Effector memory CD4-positive, alpha-beta T cell (primary cell): ENCODE data around the gene SLC39A1.

ENCODE experiments used
- DNase-seq, 3 donors: peaks; one replicate each; pipeline ENCODE4 v3.0.0-alpha.2; 2020
- H3K27ac ChIP-seq: 2 replicates; pipeline ENCODE4 v1.7.0; 2013; ENCODE audit warnings: mild to moderate bottlenecking, low read length, moderate library complexity; ENCODE audit not compliant: insufficient read depth, poor library complexity, severe bottlenecking
- H3K27me3 ChIP-seq: replicated peaks from 2 replicates; pipeline ENCODE4 v1.7.0; 2013; ENCODE audit warnings: mild to moderate bottlenecking, low read length; ENCODE audit not compliant: insufficient read depth, control insufficient read depth, poor library complexity, severe bottlenecking
- H3K36me3 ChIP-seq: 2 replicates; pipeline ENCODE4 v1.7.0; 2013; ENCODE audit warnings: mild to moderate bottlenecking, low read length, moderate library complexity; ENCODE audit not compliant: control insufficient read depth, insufficient read depth
- H3K4me1 ChIP-seq: 2 replicates; pipeline ENCODE4 v1.7.0; 2013; ENCODE audit warnings: low read length, mild to moderate bottlenecking; ENCODE audit not compliant: control insufficient read depth, insufficient read depth, poor library complexity, severe bottlenecking
- H3K4me3 ChIP-seq: 2 replicates; pipeline ENCODE4 v1.7.0; 2013; ENCODE audit warnings: low read length, low read depth, mild to moderate bottlenecking; ENCODE audit not compliant: insufficient read depth, poor library complexity, severe bottlenecking
- H3K9me3 ChIP-seq: 2 replicates; pipeline ENCODE4 v1.7.0; 2013; ENCODE audit warnings: mild to moderate bottlenecking, low read length, moderate library complexity; ENCODE audit not compliant: control insufficient read depth

The SLC39A1 gene

GRCh38 chr1:153963850-153964331, 554 bp upstream of the SLC39A1 start:
- DNase-seq: peak in 1 of 3 donors; percentile 13
- Histone ChIP-seq H3K36me3 (peaks cover 8% of the 10 kb centered on the region), H3K4me1 (peaks cover 32% of the 10 kb centered on the region), H3K27ac (peak overlapping the region; percentile 85), H3K27me3 (no peaks in the 10 kb centered on the region), H3K9me3 (no peaks in the 10 kb centered on the region), H3K4me3 (peak overlapping the region; percentile 71)

DNA sequence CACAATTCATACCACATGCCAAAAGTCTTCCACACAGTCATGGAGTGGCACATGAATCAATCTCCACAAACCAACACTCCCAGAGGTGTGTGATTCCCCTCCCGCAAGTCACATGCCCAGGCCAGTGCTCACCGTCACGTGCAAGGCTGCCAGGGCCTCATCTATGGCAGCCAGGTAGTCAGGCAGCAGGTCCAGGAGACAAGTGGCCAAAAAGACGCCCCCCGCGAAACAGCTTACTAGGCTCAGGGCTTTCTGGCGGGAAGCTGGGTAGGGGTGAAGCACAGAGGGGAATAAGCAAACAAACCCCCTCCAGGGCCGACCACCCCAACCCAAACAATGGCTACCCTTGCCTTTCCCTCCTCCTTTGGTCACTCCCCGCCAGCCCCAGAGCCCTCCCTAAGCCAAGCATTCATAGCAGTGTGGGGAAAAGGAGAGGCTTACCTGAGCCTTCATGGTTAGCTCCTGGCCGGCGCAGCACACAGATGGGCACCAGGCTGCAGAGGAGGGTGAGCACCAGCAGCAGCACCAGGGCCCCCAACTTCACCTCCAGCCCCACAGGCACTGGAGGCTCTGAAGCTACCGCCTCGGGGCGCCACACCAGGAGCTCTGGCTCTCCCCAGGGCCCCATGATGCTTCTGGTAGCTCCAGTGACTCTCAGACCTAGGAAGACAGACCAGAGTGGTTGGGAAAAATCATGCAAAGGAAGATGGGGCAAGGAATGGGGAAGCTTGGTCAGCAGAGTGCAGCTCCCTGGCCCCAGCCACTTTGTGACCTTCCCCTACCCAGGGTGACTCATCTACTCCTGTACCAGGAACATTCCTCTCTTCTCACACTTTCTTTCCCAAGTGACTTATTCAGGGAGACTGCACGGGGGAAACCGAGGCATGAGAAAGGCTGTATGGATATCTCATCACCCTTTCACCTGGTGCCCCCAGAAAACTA, 978 bp downstream of the SLC39A1 start:
- no peaks in the 10 kb centered on the region for H3K27me3 ChIP-seq
- peak overlapping the region; percentile 71 for H3K4me3 ChIP-seq
- DNase-seq: no peak
- peaks cover 28% of the 10 kb centered on the region for H3K4me1 ChIP-seq
- peak overlapping the region; percentile 85 for H3K27ac ChIP-seq
- H3K36me3 ChIP-seq: peaks cover 8% of the 10 kb centered on the region
- no peaks in the 10 kb centered on the region for H3K9me3 ChIP-seq

GRCh38 chr1:153961421-153961820, 1.9 kb downstream of the SLC39A1 start:
- Histone ChIP-seq H3K27ac (no peak overlapping the region), H3K4me3 (no peak overlapping the region), H3K36me3 (peaks cover 8% of the 10 kb centered on the region), H3K4me1 (peaks cover 36% of the 10 kb centered on the region), H3K9me3 (no peaks in the 10 kb centered on the region), H3K27me3 (no peaks in the 10 kb centered on the region)
- DNase-seq: no peak

- Histone ChIP-seq H3K4me3 (no peak overlapping the region), H3K36me3 (peaks cover 8% of the 10 kb centered on the region), H3K9me3 (no peaks in the 10 kb centered on the region), H3K27me3 (no peaks in the 10 kb centered on the region), H3K27ac (no peak overlapping the region), H3K4me1 (peaks cover 39% of the 10 kb centered on the region)
- no peak for DNase-seq
Measured at GRCh38 chr1:153960206-153960605, 3.1 kb downstream of the SLC39A1 start.

- Histone ChIP-seq H3K27me3 (no peaks in the 10 kb centered on the region), H3K9me3 (no peaks in the 10 kb centered on the region), H3K4me3 (no peak overlapping the region), H3K36me3 (peaks cover 13% of the 10 kb centered on the region), H3K4me1 (peaks cover 39% of the 10 kb centered on the region), H3K27ac (peak overlapping the region; percentile 24)
- no peak for DNase-seq
Measured at GRCh38 chr1:153959454-153959853, 3.9 kb downstream of the SLC39A1 start.

DNA sequence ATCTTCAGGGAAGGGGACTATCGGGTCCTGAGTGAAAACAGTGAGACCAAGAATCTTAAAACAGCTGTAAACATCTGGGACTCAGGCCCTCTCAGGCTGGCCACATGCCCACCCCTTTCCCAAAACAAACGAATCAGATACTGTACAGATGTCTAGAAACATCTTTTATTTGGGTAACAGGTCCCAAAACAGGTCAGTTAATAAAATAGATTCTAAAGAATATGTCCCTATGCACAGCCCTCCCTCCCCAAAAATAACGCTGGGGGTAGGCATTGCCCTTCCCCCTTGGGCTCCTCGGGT, 4.4 kb downstream of the SLC39A1 start:
- H3K36me3 ChIP-seq: peaks cover 18% of the 10 kb centered on the region
- H3K27ac ChIP-seq: peak overlapping the region; percentile 91
- DNase-seq: no peak
- H3K9me3 ChIP-seq: no peaks in the 10 kb centered on the region
- peaks cover 34% of the 10 kb centered on the region for H3K4me1 ChIP-seq
- H3K4me3 ChIP-seq: peak overlapping the region; percentile 91
- H3K27me3 ChIP-seq: no peaks in the 10 kb centered on the region

- peak; percentile 90 to 96 (median 96) for DNase-seq
- Histone ChIP-seq H3K27ac (peak within 1 kb of the TSS; percentile 91), H3K36me3 (peaks cover 24% of the 10 kb centered on the region), H3K9me3 (no peaks in the 10 kb centered on the region), H3K4me1 (peaks cover 31% of the 10 kb centered on the region), H3K4me3 (peak within 1 kb of the TSS; percentile 91), H3K27me3 (no peaks in the 10 kb centered on the region)
Measured at GRCh38 chr1:153958111-153958960, 5.0 kb downstream of the SLC39A1 start, which contains the start of gene CRTC2. CRTC2 (minus strand) TSS chr1:153958612; CDS start chr1:153958497, 115 bp downstream.

- peak in 2 of 3 donors; percentile 27 to 38 for DNase-seq
- Histone ChIP-seq H3K9me3 (no peaks in the 10 kb centered on the region), H3K27me3 (no peaks in the 10 kb centered on the region), H3K27ac (peak overlapping the region; percentile 91), H3K4me1 (peaks cover 27% of the 10 kb centered on the region), H3K36me3 (peaks cover 27% of the 10 kb centered on the region), H3K4me3 (peak overlapping the region; percentile 91)
Measured at GRCh38 chr1:153957744-153958110, 5.6 kb downstream of the SLC39A1 start.

GRCh38 chr1:153956997-153957715, 6.2 kb downstream of the SLC39A1 start:
- no peaks in the 10 kb centered on the region for H3K9me3 ChIP-seq
- peaks cover 22% of the 10 kb centered on the region for H3K4me1 ChIP-seq
- DNase-seq: no peak
- no peaks in the 10 kb centered on the region for H3K27me3 ChIP-seq
- H3K4me3 ChIP-seq: peak overlapping the region; percentile 91
- H3K27ac ChIP-seq: peak overlapping the region; percentile 91
- H3K36me3 ChIP-seq: peaks cover 32% of the 10 kb centered on the region
